SU-DHL-6 (cell line): ENCODE results near the gene CA11.

Experiments used
- H2AFZ ChIP-seq: fragments of 200-600 bp; sonication (generic); 2 replicates; pipeline ENCODE4 v1.6.1; 2014; ENCODE audit warnings: low read depth, mild to moderate bottlenecking, moderate library complexity, mixed read lengths, antibody characterized with exemption, low read length; ENCODE audit not compliant: severe bottlenecking
- H3F3A ChIP-seq: fragments of 200-600 bp; shearing (Covaris generic); 2 replicates; pipeline ENCODE4 v1.6.0; 2016; ENCODE audit warnings: antibody characterized with exemption, mild to moderate bottlenecking; ENCODE audit not compliant: insufficient read depth
- H3K27ac ChIP-seq: fragments of 200-600 bp; sonication (generic); 2 replicates; pipeline ENCODE4 v1.5.1; 2016; ENCODE audit warnings: low read depth, mild to moderate bottlenecking, low read length, moderate library complexity, mixed read lengths
- H3K27me3 ChIP-seq: fragments of 200-600 bp; sonication (generic), shearing (Covaris generic); 2 replicates; pipeline ENCODE4 v1.6.0; 2014; ENCODE audit warnings: mild to moderate bottlenecking, low read length
- H3K36me3 ChIP-seq: fragments of 200-600 bp; sonication (generic); 2 replicates; pipeline ENCODE4 v1.6.1; 2014; ENCODE audit warnings: mild to moderate bottlenecking, low read length, mixed read lengths
- H3K4me2 ChIP-seq: fragments of 300-600, 200-600 bp; shearing (Covaris generic), sonication (generic); 2 replicates; pipeline ENCODE4 v1.6.0; 2014; ENCODE audit warnings: low read length, low read depth, mild to moderate bottlenecking; ENCODE audit not compliant: poor library complexity, severe bottlenecking
- H3K4me3 ChIP-seq: fragments of 200-600 bp; sonication (generic); 2 replicates; pipeline ENCODE4 v1.5.1; 2014; ENCODE audit warnings: antibody characterized with exemption, low read length, mild to moderate bottlenecking, mixed read lengths; ENCODE audit not compliant: insufficient read depth, poor library complexity, severe bottlenecking
- H3K79me2 ChIP-seq: fragments of 200-600 bp; sonication (generic); 2 replicates; pipeline ENCODE4 v1.6.1; 2014; ENCODE audit warnings: mild to moderate bottlenecking, low read length, moderate library complexity; ENCODE audit not compliant: insufficient read depth
- H3K9ac ChIP-seq: fragments of 200-600 bp; sonication (generic); 2 replicates; pipeline ENCODE4 v1.7.0; 2014; ENCODE audit warnings: mild to moderate bottlenecking, low read length
- H3K9me2 ChIP-seq: fragments of 200-600 bp; sonication (generic); replicated peaks from 2 replicates; pipeline ENCODE4 v1.6.1; 2014; ENCODE audit warnings: low read length; ENCODE audit not compliant: insufficient read depth
- H3K9me3 ChIP-seq: fragments of 200-600 bp; sonication (generic); 2 replicates; pipeline ENCODE4 v1.6.1; 2014; ENCODE audit warnings: low read length, mixed read lengths; ENCODE audit not compliant: insufficient read depth
- H4K20me1 ChIP-seq: fragments of 200-600 bp; sonication (generic); 2 replicates; pipeline ENCODE4 v1.6.1; 2014; ENCODE audit warnings: low read depth, mild to moderate bottlenecking, antibody characterized with exemption, low read length, moderate library complexity, mixed read lengths
- CTCF ChIP-seq: fragments of 200-600 bp; sonication (generic); IDR thresholded peaks from one replicate; pipeline ENCODE4 v1.5.1; 2017; ENCODE audit warnings: antibody characterized with exemption, mild to moderate bottlenecking, low read length, moderate library complexity; ENCODE audit not compliant: insufficient read depth, poor library complexity, severe bottlenecking
- EZH2phosphoT487 ChIP-seq: fragments of 200-600 bp; sonication (generic), shearing (Covaris generic); conservative IDR thresholded peaks from 2 replicates; pipeline ENCODE4 v1.6.1; 2018; ENCODE audit warnings: mild to moderate bottlenecking, antibody characterized with exemption, low read length, moderate library complexity, mixed read lengths

The CA11 gene

DNA sequence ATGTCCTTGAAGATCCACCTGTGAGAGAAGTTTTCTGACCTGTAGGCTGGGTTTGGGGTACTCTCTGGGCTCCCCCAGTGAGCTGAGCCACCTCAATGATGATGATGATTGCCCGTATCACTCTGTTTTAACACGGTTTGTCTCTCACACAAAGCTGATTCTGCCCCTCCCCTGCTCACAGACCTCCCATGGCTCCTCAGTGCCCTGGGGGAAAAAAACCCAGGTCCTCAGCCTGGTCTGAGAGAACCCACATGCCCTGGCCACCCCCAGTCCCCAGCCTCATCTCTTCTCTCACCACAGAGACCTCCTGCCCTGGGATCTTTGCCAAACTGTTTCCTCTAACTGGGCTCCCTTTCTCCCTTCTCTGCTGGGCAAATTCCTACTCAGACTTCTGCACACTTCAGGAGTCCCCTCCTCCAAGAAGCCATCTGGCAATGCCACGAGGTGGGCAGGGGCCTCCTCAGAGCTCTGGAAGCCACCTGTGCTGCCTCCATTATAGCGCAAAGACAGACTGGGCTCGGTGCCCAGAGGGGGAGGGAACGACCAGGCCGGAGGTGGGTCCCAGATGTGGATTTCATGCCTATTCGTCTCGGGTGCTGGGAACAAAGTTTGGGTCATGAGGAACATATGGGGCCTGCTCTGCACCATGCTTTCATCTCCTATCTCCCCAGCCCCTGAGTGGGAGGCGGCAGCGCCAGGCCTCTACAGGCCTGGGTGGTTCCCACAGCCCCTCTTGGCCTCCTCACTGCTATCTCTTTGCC lies 8.5 kb upstream of the CA11 start:
- no peaks in the 10 kb centered on the region for H3K79me2 ChIP-seq

DNA sequence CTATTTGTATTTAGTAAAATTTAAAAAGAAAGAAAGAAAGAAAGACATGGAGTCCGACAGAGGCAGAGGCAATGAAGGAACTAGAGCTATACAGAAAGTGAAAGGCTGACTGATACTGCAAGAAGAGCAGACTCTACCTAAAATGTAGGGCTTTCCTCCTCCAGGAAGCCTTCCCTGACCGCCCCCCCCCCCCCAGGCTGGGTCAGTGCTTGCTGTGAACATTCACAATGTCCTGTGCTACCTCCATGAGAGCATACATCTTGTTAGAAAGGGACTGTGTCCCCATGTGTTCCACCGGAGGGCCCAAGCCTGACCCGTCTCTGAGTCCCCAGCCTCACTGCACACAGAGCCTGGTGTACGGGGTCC lies 5.7 kb upstream of the CA11 start:
- H3K9ac ChIP-seq, result no peak overlapping the region
- H3K9me2 ChIP-seq, result no peaks in the 10 kb centered on the region
- no peak overlapping the region for H2AFZ ChIP-seq
- no peaks in the 10 kb centered on the region for H3K36me3 ChIP-seq
- no peak overlapping the region for H3K27ac ChIP-seq
- no peak overlapping the region for H3K4me2 ChIP-seq
- H3F3A ChIP-seq, result no peaks in the 10 kb centered on the region
- no peaks in the 10 kb centered on the region for H3K27me3 ChIP-seq
- H3K9me3 ChIP-seq, result no peaks in the 10 kb centered on the region
- no peaks in the 10 kb centered on the region for H3K79me2 ChIP-seq
- H4K20me1 ChIP-seq, result no peaks in the 10 kb centered on the region
- no peak for TF ChIP-seq EZH2phosphoT487
- TF ChIP-seq CTCF, result no peak
- H3K4me3 ChIP-seq, result no peak overlapping the region

More for the DNA sequence above, 8.5 kb upstream of the CA11 start:
- Histone ChIP-seq H3K27me3 (no peaks in the 10 kb centered on the region), H3K27ac (no peak overlapping the region), H4K20me1 (no peaks in the 10 kb centered on the region), H3K9me2 (no peaks in the 10 kb centered on the region), H2AFZ (no peak overlapping the region), H3F3A (no peaks in the 10 kb centered on the region), H3K36me3 (no peaks in the 10 kb centered on the region), H3K4me3 (no peak overlapping the region), H3K9ac (no peak overlapping the region), H3K9me3 (no peaks in the 10 kb centered on the region), H3K4me2 (no peak overlapping the region)
- TF ChIP-seq EZH2phosphoT487 (no peak), CTCF (no peak)

DNA sequence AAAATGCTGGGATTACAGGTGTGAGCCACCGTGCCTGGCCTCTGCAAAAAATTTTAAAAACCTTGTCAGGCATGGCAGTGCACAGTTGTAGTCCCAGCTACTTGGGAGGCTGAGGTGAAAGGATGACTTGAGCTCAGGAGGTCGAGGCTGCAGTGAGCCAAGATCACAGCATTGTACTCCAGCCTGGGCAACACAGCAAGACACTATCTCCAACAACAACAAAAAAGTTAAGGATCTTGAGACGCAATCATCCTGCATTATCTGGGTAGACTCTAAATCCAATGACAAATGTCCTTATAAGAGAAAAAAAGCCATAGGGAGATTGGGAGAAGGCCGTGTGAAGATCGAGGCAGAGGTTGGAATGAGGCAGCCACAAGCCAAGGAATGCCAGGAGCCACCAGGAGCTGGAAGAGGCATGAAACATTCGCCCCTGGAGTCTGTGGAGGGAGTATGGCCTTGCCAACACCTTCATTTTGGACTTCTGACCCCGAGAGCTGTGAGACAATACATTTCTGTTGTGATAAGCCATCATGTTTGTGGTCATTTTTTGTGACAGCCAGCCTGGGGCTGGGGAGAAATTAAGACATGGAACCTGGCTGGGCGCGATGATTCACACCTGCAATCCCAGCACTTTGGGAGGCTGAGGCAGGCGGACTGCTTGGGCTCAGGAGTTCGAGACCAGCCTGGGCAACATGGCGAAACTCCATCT lies 5.1 kb upstream of the CA11 start:
- no peak for TF ChIP-seq CTCF
- no peak for TF ChIP-seq EZH2phosphoT487
- Histone ChIP-seq H3K9me3 (no peaks in the 10 kb centered on the region), H3K4me3 (no peak overlapping the region), H3K9me2 (no peaks in the 10 kb centered on the region), H3K9ac (no peak overlapping the region), H3K27me3 (no peaks in the 10 kb centered on the region), H2AFZ (no peak overlapping the region), H3K36me3 (no peaks in the 10 kb centered on the region), H4K20me1 (no peaks in the 10 kb centered on the region), H3K4me2 (no peak overlapping the region), H3K79me2 (no peaks in the 10 kb centered on the region), H3F3A (no peaks in the 10 kb centered on the region), H3K27ac (no peak overlapping the region)
